Measurements from ENCODE around the gene FBXL19. TPM values are rescaled to one million over a fixed set of nuclear protein-coding genes. Genes with fewer than 3 reads are reported as not detected.

The FBXL19 gene
- total and polyA plus RNA-seq, 2 of the 8 experiments (the other 6 are each of a cell fraction or from before 2014, with no cell fraction given) = 47.2 to 72.2 TPM

- Histone ChIP-seq H3K9me3 (ENCODE audit: insufficient read depth in 2 of 2, low read depth in 1 of 2, low read length in 1 of 2) (no peaks in the 10 kb centered on the region), H3K23ac (ENCODE audit: insufficient read length) (no peak overlapping the region), H2AK5ac (ENCODE audit: low read depth, low read length) (no peak overlapping the region), H2AFZ (ENCODE audit: low read length) (no peak overlapping the region), H3K79me1 (ENCODE audit: low read depth, low read length) (no peaks in the 10 kb centered on the region), H2BK12ac (ENCODE audit: low read depth, low read length) (no peak overlapping the region), H3K14ac (ENCODE audit: insufficient read length) (no peak overlapping the region), H3K56ac (replicated peaks; ENCODE audit: insufficient read length, low read depth, low read length) (no peak overlapping the region), H2BK5ac (ENCODE audit: low read depth, low read length) (no peak overlapping the region; the same call in 1 of the 2 replicates), H3K27ac (ENCODE audit: low read depth, low read length) (no peak overlapping the region), H3K4me2 (ENCODE audit: insufficient read depth in 1 of 2, low read depth in 2 of 2, low read length in 2 of 2) (no peak overlapping the region), H3K79me2 (ENCODE audit: control insufficient read depth in 1 of 2, insufficient read depth in 2 of 2, low read length in 2 of 2) (no peaks in the 10 kb centered on the region), H4K91ac (replicated peaks; ENCODE audit: insufficient read length, low read length) (no peak overlapping the region), H3K9ac (replicated peaks in 1 of 4; ENCODE audit: extremely low read depth in 1 of 4, low read depth in 3 of 4, low read length in 3 of 4) (no peak overlapping the region; a peak in 1 of 7 replicates), H4K5ac (ENCODE audit: insufficient read length, low read depth, low read length) (no peak overlapping the region), H4K8ac (ENCODE audit: extremely low read depth, insufficient read depth, low read length) (no peak overlapping the region), H3K4ac (replicated peaks; ENCODE audit: insufficient read length, low read depth, low read length) (no peak overlapping the region), H3K23me2 (ENCODE audit: low read depth, low read length) (peaks cover 3% of the 10 kb centered on the region; the same call in 1 of the 2 replicates), H2BK120ac (replicated peaks; ENCODE audit: low read depth, low read length) (no peak overlapping the region), H3K18ac (ENCODE audit: extremely low read depth, low read length) (no peak overlapping the region), H3K4me3 (ENCODE audit: extremely low read depth in 1 of 4, insufficient read depth in 2 of 4, low read depth in 3 of 4, low read length in 4 of 4) (no peak overlapping the region), H4K20me1 (replicated peaks in 1 of 2; ENCODE audit: control insufficient read depth in 1 of 2, insufficient read depth in 2 of 2, low read length in 2 of 2) (peaks cover 1 to 27% of the 10 kb centered on the region in 2 experiments), H3K4me1 (replicated peaks in 1 of 4; ENCODE audit: control insufficient read depth in 3 of 4, insufficient read depth in 4 of 4, low read length in 3 of 4) (peaks cover 0 to 3% (median 1%) of the 10 kb centered on the region in 4 experiments; a peak in 4 of 7 replicates), H3K27me3 (replicated peaks in 1 of 4; ENCODE audit: control insufficient read depth in 3 of 4, extremely low read depth in 1 of 4, insufficient read depth in 3 of 4, low read length in 3 of 4) (no peaks in the 10 kb centered on the region), H2BK20ac (ENCODE audit: low read length) (no peak overlapping the region), H3K36me3 (ENCODE audit: control insufficient read depth in 2 of 4, insufficient read depth in 4 of 4, low read length in 3 of 4) (peaks cover 10 to 36% (median 29%) of the 10 kb centered on the region in 4 experiments; a peak in 6 of 8 replicates), H2BK15ac (ENCODE audit: low read length) (no peak overlapping the region)
- FAIRE-seq (no peak), DNase-seq (ENCODE audit: low read depth in 1 of 2, low spot score in 2 of 2) (no peak)
- ChIA-PET POLR2A (ENCODE audit: partially characterized antibody) (interaction anchor here (2.0 to 5.9 kb wide), 2 partner anchors 10 to 15 kb away, joined by 5 to 45 read pairs; no protein-coding TSS in a partner anchor), CTCF (ENCODE audit: partially characterized antibody) (interaction anchor here (1.1 kb wide), 1 partner anchor 44 kb away, joined by 3 read pairs; no protein-coding TSS in a partner anchor)
- TF ChIP-seq BCL11A (IDR thresholded peaks at IDR 0.05; ENCODE audit: low read depth in 2 of 2, low read length in 2 of 2) (no peak), KDM5A (IDR thresholded peaks at IDR 0.05; ENCODE audit: low read length) (no peak), FOSL1 (IDR thresholded peaks at IDR 0.05; ENCODE audit: insufficient read depth, low read depth, low read length) (no peak), SIN3A (conservative IDR thresholded peaks at IDR 0.05 in 1 of 2, IDR thresholded peaks at IDR 0.05 in 1 of 2; ENCODE audit: low read depth in 1 of 2, low read length in 2 of 2) (no peak), RBBP5 (IDR thresholded peaks at IDR 0.05; ENCODE audit: borderline replicate concordance, low read depth, low read length) (no peak)
- 95% methylated on average over 28 of the region's 29 CpGs; no CpG with 5 or more reads in 1 of the 2 experiments for WGBS, 2 experiments (ENCODE audit: extremely low coverage in 1 of 2, insufficient coverage in 1 of 2, insufficient read length in 1 of 2, insufficient replicate concordance in 2 of 2, low coverage in 1 of 2, low lambda C conversion rate in 2 of 2, missing lambda C conversion rate in 1 of 2)
Measured at GRCh38 chr16:30980434-30980833, 57.1 kb downstream of the FBXL19 start.
